ENCODE measurements around the gene ACAA1. TPM values are rescaled to one million over a fixed set of nuclear protein-coding genes. Genes with fewer than 3 reads are reported as not detected.

The ACAA1 gene
- total RNA-seq, 1 experiment from 2014 or later: 58.9 TPM

GRCh38 chr3:38168151-38169026 is 31.5 kb upstream of the ACAA1 start:
- intact Hi-C loops (cut with micrococcal nuclease; ENCODE audit: unreplicated experiment): loop anchor here (1.0 kb wide), 1 partner anchor 8 kb away; no protein-coding TSS in a partner anchor
- H3K4me3 ChIP-seq: peak overlapping the region; percentile 44; the same call in 1 of the 2 replicates
- no TSS peak for BruUV-seq (replicated peaks)

GRCh38 chr3:38167591-38167990 is 30.7 kb upstream of the ACAA1 start:
- H3K9me3 ChIP-seq (ENCODE audit: insufficient read depth, low read depth): no peaks in the 10 kb centered on the region
- peaks cover 38% of the 10 kb centered on the region for H3K4me1 ChIP-seq (replicated peaks; ENCODE audit: insufficient read depth)
- no peaks in the 10 kb centered on the region for H3K9me2 ChIP-seq (ENCODE audit: insufficient read depth)
- no peaks in the 10 kb centered on the region for H3K36me3 ChIP-seq (ENCODE audit: low read depth)
- DNase-seq: no peak
- peak overlapping the region; percentile 81 for H3K4me2 ChIP-seq
- intact Hi-C loops (cut with micrococcal nuclease; ENCODE audit: unreplicated experiment): loop anchor here (2.0 kb wide), 1 partner anchor 231 kb away; no protein-coding TSS in a partner anchor
- H3K27ac ChIP-seq: peak overlapping the region; percentile 62
- no peak overlapping the region for H2AFZ ChIP-seq
- BruUV-seq (replicated peaks): no TSS peak
- H3K4me3 ChIP-seq: peak overlapping the region; percentile 74; the same call in 1 of the 2 replicates
- peaks cover 19% of the 10 kb centered on the region for H4K20me1 ChIP-seq (ENCODE audit: insufficient read depth)
- peaks cover 69% of the 10 kb centered on the region for H3K79me2 ChIP-seq (ENCODE audit: low read depth)
- POLR2A ChIA-PET (ENCODE audit: unreplicated experiment): no interaction called here
- TF ChIP-seq CTCF (conservative IDR thresholded peaks at IDR 0.05): no peak
- no peak for TF ChIP-seq EZH2 (IDR thresholded peaks at IDR 0.05; ENCODE audit: low read depth)
- no peaks in the 10 kb centered on the region for H3K27me3 ChIP-seq (ENCODE audit: insufficient read depth, low read depth)
- CTCF ChIA-PET: no interaction called here
- H3F3A ChIP-seq (ENCODE audit: insufficient read depth, low read depth): peaks cover 27% of the 10 kb centered on the region

More at GRCh38 chr3:38168151-38169026, 31.5 kb upstream of the ACAA1 start:
- Histone ChIP-seq H3K9me3 (ENCODE audit: insufficient read depth, low read depth) (no peaks in the 10 kb centered on the region), H3K27me3 (ENCODE audit: insufficient read depth, low read depth) (no peaks in the 10 kb centered on the region), H2AFZ (no peak overlapping the region), H3K79me2 (ENCODE audit: low read depth) (peaks cover 77% of the 10 kb centered on the region), H3F3A (ENCODE audit: insufficient read depth, low read depth) (peaks cover 24% of the 10 kb centered on the region), H3K4me2 (peak overlapping the region; percentile 81), H3K9me2 (ENCODE audit: insufficient read depth) (no peaks in the 10 kb centered on the region), H3K36me3 (ENCODE audit: low read depth) (no peaks in the 10 kb centered on the region), H3K4me1 (replicated peaks; ENCODE audit: insufficient read depth) (peaks cover 38% of the 10 kb centered on the region), H3K27ac (peak overlapping the region; percentile 62), H4K20me1 (ENCODE audit: insufficient read depth) (peaks cover 24% of the 10 kb centered on the region)
- TF ChIP-seq EZH2 (IDR thresholded peaks at IDR 0.05; ENCODE audit: low read depth): no peak
- no peak for TF ChIP-seq CTCF (conservative IDR thresholded peaks at IDR 0.05)
- CTCF ChIA-PET: no interaction called here
- POLR2A ChIA-PET (ENCODE audit: unreplicated experiment): no interaction called here
- peak in 1 of 2 experiments; percentile 46 for DNase-seq

GRCh38 chr3:38165722-38166387 is 28.9 kb upstream of the ACAA1 start:
- H4K20me1 ChIP-seq (ENCODE audit: insufficient read depth): peaks cover 6% of the 10 kb centered on the region
- peak overlapping the region; percentile 81 for H2AFZ ChIP-seq
- H3K36me3 ChIP-seq (ENCODE audit: low read depth): no peaks in the 10 kb centered on the region
- peak overlapping the region; percentile 96 for H3K27ac ChIP-seq
- H3K9me3 ChIP-seq (ENCODE audit: insufficient read depth, low read depth): no peaks in the 10 kb centered on the region
- H3K4me3 ChIP-seq: peak overlapping the region; percentile 74
- peak overlapping the region; percentile 81 for H3K4me2 ChIP-seq
- TF ChIP-seq EZH2 (IDR thresholded peaks at IDR 0.05; ENCODE audit: low read depth): no peak
- H3K4me1 ChIP-seq (replicated peaks; ENCODE audit: insufficient read depth): peaks cover 38% of the 10 kb centered on the region
- intact Hi-C loops (cut with micrococcal nuclease; ENCODE audit: unreplicated experiment): loop anchor here (1.0 to 2.0 kb wide), 3 partner anchors 29 to 229 kb away; partner anchors contain the start of gene ACAA1
- no peak for DNase-seq
- no TSS peak for BruUV-seq (replicated peaks)
- H3F3A ChIP-seq (ENCODE audit: insufficient read depth, low read depth): peaks cover 23% of the 10 kb centered on the region
- no peaks in the 10 kb centered on the region for H3K27me3 ChIP-seq (ENCODE audit: insufficient read depth, low read depth)
- ChIA-PET CTCF (interaction anchor here (0.5 to 0.8 kb wide), 3 partner anchors 50 to 1541 kb away, joined by 4 to 7 read pairs (median 5); no protein-coding TSS in a partner anchor), POLR2A (ENCODE audit: unreplicated experiment) (interaction anchor here (0.7 to 1.6 kb wide), 5 partner anchors 12 to 33 kb away, joined by 3 to 17 read pairs (median 6); partner anchors contain the start of gene ACAA1)
- H3K79me2 ChIP-seq (ENCODE audit: low read depth): peaks cover 52% of the 10 kb centered on the region
- H3K9me2 ChIP-seq (ENCODE audit: insufficient read depth): no peaks in the 10 kb centered on the region
